ENCODE results near the gene ADGRF5.

ADGRF5 gene, protein sequence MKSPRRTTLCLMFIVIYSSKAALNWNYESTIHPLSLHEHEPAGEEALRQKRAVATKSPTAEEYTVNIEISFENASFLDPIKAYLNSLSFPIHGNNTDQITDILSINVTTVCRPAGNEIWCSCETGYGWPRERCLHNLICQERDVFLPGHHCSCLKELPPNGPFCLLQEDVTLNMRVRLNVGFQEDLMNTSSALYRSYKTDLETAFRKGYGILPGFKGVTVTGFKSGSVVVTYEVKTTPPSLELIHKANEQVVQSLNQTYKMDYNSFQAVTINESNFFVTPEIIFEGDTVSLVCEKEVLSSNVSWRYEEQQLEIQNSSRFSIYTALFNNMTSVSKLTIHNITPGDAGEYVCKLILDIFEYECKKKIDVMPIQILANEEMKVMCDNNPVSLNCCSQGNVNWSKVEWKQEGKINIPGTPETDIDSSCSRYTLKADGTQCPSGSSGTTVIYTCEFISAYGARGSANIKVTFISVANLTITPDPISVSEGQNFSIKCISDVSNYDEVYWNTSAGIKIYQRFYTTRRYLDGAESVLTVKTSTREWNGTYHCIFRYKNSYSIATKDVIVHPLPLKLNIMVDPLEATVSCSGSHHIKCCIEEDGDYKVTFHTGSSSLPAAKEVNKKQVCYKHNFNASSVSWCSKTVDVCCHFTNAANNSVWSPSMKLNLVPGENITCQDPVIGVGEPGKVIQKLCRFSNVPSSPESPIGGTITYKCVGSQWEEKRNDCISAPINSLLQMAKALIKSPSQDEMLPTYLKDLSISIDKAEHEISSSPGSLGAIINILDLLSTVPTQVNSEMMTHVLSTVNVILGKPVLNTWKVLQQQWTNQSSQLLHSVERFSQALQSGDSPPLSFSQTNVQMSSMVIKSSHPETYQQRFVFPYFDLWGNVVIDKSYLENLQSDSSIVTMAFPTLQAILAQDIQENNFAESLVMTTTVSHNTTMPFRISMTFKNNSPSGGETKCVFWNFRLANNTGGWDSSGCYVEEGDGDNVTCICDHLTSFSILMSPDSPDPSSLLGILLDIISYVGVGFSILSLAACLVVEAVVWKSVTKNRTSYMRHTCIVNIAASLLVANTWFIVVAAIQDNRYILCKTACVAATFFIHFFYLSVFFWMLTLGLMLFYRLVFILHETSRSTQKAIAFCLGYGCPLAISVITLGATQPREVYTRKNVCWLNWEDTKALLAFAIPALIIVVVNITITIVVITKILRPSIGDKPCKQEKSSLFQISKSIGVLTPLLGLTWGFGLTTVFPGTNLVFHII (N-terminal part only)

DNA sequence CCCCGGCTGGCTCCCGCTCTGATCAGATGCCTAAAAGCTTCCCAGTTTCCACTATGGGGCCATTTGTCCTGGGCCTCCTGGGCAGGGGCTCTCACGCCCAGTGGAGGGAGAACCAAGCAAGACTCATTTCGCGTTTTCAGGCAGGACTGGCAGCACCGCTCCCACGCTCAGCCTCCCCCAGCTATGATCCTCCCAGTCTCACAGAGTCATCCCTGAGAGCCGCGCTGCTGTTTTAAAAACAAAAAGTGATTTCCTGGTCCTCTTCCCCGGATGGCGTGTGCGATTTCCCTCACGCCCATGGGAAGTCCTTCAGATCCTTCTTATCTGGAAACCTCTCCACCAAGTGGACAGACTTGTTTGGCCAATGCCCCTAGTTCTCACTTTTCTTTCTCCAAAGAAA, at the start of gene ADGRF5:
TSS of gene ADGRF5 (minus strand) at position 208 of the 400 bp plus-strand sequence. CDS start 15,176 bp downstream, outside the sequence.
- no peak for DNase-seq

DNA sequence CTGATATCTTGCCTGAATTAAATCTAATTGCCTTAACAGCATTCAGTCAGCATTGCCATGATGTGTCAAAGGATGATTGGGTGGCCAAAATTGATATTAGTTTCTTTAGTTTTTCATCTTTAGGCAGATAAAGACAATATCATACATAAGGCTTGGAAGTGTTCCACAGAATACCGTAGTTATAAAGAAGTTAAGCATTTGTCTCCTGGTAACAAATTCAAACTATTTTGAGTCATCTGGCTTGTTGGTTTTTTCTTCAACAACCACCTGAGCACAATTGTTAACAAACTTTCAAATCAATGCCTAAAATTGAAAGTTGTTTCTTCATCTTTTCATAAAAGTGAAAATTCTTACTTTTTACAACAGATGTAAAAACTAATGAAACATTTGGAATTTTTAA, 47.5 kb upstream of the ADGRF5 start:
- no peak for DNase-seq

DNA sequence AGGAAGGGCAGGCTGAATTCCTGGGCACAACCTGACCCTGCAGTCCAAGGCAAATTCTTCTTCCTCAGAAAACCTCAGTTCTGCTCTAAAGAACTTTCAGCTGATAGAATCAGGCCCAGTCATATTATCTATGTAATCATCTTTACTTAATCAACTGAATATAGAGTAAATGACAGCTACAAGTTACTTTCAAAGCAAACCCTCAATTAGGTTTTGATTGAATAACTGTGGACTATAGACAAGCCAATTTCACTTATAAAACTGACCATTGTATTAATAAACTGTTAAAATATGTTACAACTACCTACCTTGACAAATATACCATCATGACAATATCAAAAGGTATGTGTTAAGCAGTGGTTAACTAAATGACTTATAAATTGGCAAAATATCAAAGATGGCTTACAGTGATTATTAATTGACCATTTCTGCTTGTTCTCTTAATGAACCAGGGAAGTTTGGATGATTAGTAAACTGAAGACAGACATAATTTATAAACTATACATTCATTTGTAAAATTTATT, 46.1 kb upstream of the ADGRF5 start:
- DNase-seq = no peak

DNA sequence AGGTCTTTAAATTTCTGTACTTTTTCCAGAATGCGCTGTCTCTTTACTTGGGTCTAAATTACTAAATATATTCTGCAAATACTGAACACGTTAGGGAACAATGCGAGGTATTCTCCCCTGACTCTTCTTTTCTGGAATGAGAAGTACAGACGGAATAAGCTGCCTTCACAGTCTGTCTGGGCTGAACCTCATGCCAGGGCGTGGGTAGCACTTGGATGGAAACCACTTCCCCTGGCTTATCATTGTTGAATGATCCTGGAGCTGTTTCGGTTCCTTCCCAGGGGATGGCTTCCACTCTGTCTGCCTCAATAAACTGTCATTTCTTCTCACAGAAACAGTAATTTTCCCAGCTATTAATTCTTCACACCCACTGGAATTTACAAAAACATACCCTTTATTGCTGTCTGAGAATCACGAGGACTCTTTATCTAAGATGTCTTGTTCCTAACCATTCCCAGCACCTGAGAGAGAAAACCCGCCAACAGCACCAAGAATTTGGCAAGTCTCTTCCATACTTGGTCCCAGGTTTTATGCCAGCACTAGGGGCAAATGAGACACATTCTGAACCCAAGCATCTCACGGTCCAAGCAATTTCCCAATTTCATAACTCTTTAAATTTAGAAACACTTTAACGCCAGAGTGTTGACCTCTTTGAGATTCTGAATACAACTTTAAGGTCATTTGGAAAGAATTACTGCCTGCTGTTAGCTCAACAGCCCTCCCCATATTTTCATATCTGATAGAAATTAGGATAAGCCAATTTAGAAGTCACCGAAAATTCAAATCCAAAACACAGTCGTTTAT, 43.2 kb upstream of the ADGRF5 start:
- DNase-seq = no peak

DNA sequence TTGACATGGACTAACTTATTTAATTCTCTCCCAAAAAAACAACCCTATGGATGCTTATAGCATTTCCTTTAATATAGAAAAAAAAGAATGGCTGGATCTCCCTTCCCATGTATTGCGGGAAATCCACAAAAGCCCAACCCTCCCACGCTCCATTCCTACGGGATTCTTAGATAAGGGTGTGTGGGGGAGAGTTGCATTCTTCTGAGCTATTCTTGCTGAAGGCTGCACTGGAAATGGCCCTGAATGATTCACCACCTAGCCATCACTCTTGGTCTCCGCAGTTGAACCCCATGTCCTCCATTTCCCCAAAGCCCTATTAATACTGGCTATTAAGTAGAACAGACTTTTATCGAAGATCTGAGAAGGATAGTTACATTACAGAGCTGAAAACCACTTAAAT, 41.9 kb upstream of the ADGRF5 start:
- DNase-seq = no peak

DNA sequence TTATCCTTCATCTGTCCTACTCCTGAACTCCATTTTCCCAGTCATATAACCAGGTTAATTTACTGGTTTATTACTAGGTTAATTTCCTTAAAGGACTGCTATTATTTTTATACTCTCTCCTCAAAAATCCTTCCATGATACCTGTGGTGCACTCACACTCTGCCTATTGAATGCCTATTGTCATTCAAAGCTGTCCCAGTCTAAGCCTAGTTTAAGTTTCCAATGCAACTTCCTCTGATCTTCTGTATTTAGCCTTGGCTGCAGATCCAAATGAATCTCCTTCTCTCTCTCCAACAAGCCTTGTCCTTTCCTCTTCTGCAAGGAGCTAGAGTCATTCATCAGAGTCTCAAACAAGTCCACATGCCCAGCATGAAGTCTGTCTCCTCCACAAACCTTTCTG, 41.3 kb upstream of the ADGRF5 start:
- DNase-seq = no peak

DNA sequence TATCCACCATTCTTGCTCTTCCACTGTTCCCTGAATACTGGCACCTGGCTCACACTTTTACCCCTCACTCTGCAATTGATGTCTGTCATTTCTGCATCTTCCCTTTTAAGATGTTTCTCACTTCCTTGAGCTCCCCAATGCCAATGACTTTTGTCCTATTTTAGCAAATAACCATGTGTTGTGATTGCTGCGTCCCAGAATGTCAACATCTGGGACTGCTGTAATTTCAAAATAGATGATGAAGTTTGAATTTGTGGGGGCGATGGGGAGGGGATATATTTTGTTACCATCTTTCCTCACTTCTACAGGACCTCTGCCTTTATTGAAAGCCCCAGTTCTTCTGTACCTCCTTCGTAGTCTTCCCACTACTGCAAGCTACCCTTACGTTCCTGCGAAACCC, 40.0 kb upstream of the ADGRF5 start:
- DNase-seq = no peak

DNA sequence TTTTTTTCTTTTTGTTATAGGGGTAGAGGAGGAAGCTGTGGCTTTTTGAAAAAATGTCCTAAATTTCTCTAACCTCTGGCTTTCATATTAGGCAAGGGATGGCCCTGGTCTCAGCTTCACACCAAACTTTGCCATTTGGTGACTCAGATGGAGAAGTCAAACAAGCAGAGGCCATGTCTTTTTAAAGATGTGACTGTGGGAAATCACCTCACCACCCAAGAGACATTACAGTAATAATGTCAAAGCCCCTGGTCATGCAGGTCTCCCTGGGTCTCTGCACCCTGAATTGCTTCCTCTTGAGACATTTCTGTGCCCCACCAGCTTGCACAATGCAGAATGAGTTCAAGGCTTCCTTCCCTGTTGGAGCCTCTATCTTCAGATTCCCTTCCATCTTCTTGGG, 39.5 kb upstream of the ADGRF5 start:
- peak; percentile 6 for DNase-seq

DNA sequence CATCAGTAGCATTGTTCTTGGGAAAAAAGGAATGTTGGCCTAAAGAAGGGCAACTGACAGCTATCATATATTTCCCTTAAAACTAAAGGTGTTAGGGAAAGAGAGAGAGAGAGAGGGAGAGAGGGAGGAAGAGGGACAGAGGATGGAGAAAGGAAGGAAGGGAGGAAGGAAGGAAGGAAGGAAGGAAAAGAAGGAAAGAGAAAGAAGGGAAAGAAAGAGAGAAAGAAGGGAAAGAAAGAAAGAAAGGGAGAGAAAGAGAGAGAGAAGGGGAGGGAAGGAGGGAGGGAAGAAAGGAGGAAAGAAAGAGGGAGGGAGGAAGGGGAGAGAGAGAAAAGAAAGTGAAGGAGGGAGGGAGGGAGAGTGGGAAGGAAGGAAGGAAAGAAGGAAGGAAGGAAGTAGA, 37.7 kb upstream of the ADGRF5 start:
- DNase-seq = no peak

DNA sequence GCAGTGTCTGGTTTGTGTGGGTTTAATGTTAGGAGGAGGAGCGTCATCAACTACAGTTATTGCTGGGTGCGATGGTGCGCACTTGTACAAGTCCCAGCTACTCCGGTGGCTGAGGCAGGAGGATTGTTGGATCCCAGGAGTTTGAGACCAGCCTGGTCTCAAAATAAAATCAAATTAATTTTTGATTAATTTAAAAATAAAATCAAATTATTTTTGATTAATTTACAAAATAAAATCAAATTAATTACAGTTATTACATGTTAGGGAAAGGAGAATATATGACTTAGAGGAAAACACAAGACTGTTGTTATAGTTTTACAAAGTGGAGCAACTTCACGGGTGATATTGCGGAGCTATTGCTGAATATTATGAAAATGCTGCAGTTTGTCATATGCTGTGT, 34.7 kb upstream of the ADGRF5 start:
- no peak for DNase-seq

DNA sequence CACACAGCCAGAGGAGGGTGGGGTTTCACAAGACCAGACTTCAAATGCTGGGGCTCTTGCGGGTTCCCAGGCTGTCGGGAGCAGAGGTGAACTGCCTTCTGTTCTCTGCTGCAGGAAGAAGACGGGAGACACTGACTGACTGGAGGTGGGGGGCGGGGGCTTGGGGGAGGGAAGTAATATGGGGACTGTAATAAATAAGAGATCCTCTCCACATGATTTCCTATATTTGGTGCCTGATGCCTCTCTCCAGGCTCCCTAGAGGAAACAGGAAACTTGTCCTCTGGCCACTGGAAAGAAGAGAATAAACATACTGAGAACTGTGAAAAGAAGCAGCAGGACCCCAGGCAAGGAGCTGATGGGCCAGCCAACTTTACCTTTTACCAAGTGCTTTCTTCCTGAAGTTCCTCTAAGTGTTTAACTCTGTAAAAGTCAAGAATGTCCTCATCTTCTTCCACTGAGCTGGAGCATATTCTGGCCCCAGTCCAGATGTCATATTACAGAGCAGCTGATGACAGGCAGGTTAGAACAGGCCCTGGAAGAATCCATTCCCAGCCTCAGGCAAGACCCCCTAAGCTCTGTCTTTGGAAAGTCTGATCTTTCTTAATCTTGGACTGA, 33.2 kb upstream of the ADGRF5 start:
- DNase-seq = no peak

DNA sequence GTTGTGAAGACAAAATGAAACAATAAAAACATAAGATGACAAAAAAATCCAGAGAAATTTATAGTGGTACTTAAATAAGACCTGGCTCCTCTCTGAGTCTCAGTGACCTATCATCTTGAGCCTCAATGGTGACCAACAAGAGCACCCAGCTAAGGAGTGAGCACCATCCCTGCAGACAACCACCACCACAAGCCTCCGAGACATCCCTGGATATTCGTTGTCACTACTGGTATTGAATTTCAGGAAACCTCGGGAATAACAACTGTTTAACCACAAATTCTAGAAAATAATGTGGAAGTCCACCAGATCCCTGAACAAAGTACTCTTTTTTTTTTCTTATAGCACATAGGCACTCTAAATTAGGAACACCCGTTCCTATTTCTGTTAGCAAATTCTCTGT, 32.2 kb upstream of the ADGRF5 start:
- no peak for DNase-seq

DNA sequence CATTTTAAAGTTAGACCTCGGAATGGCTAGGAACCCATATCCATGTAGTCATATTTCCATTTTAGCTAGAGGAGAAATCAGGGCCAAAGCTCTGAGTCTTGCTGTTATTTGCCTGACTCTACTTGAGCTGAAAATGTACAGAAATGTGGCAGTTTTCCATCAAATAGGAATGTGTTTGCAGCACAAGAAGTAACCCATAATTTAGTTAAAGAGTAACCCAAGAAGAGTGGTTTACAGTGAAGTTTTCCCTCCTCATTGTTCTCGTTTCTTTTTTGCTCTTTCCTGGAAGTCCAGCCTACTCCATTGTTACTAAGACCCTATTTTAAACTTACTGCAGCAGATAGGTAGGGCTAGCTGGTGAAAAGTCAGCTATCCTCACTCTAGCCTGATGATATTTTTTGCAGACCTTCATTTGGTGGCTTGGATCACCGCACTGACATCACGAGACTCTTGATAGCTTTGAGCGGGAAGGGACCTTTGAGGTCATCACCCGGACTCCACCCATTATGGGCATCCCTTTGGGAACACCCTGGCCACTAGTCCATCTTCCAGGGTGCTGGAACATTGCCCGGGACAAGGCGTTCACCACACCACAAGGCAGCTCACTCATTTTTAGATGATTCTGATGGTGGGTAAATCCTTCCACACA, 28.0 kb upstream of the ADGRF5 start:
- DNase-seq = no peak

DNA sequence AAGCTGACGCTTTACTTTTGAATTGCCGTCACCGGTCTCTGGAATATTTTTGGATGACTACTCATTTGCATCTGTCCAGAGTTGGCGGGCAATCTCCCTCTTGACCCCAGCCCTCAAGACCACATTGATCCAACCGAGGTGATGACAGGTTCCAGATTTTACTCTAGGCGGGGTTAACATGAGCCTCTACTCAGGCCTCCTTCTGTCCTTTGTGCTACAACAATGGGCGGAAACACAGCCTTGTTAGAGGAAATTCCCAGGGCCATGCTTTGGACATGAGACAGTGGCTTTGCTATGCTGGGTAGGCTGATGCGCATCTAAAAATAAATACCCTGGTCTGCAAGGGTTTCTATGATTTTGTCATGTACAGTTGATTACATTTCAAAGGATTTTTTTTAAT, 27.0 kb upstream of the ADGRF5 start:
- DNase-seq = no peak

DNA sequence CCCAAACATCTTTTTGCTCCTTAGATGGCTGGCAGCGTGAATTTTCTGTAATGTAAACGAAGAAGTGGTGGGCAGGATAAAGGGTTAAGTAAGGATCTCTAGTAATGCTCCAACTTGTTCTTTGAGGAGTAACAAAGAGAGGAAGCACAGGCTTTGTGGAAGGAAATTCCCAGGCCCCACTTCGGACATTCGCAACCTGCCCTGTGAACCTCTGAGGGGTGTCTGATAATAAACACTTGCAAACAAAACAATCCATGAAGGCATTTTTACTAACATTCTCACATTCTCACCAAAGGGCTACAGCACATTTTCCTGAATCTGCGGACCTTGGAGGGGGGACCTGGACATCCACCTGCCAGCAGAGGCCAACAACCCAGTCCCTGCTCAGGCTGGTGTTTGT, 25.8 kb upstream of the ADGRF5 start:
- DNase-seq = no peak

DNA sequence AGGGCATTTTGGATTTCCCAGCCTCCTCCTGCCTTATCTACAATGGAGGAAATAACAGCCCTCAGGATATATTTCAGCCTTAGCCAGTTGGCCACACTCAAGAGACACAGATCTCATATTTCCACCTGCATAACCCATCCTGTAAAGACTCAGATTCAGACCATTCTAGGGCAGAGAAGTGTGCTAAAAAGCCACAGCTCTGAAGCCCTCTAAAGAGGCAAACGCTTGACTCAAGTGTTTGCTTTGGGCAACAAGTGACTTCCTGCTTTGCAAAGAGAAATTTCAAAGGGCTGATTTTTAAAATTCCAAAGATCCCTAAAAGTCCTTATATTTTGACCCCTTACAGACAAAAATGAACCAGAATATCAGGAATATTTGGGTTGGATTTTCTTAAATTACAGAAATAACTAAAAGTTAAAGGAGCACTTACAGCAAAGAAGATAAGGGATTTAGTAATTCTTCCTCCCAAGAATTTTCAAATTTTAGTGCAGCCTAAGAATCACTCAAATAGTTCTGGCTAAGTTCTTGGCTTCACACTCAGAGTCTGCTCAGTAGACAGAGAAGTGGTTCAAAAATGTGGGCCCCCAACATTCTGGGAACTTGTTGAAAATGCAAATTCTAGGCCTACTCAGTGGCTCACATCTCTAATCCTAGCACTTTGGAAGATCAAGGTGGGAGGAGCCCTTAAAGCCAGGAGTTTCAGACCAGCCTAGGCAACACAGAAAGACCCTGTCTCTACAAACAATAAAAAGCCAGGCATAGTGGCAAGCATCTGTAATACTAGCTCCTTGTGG, 18.9 kb upstream of the ADGRF5 start:
- DNase-seq = no peak

DNA sequence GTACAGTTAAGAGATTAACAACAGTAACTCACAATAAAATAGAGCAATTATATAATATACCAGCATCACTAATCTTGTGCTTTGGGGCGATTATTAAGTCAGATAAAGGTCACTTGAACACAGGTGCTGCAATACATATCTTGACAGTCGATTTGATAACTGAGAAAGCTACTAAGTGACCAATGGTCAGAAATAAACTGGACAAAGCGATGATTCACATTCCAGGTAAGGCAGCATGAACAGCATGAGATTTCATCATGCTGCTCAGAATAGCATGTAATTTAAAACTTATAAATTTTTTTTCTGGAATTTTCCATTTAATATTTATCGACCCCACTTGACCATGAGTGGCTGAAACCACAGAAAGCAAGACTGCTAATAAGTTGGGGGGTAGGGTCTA, 15.9 kb upstream of the ADGRF5 start:
- no peak for DNase-seq

DNA sequence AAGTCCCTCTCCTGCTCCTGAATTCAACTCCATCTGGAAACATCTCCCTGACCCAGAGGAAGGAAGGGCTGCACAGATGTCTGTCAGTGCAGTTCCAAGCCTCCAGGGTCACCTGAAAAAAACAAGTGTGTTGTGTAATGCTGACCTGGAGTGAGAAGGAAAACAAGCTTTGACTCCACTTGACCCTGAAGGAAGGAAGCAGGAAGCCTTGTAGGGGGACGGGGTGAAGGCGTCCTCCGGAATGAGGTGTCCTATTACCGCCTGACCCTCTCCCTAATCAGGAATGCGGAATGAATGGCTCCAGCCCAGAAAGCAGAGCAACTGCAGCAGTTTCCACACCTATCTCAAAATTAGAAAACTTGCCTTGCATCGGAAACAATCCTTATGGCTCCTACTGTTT, 13.9 kb upstream of the ADGRF5 start:
- no peak for DNase-seq

DNA sequence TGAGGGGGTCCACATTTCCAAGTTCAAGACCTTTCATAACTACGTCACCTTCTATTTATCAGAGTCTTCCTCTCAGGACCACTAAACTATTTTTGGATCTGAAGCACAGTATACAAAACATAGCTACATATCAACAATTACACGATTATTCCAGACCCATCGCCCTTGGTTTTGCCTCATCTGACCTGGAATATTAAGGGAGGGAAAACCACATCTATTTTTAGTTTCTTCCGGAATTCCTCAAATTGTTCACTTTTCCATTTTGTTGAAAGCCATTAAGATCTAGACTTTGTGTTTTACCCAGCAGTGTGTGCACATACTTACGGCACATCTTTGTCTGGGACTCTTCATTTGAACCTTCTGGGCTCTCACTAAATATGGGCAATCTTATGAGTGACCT, 12.0 kb upstream of the ADGRF5 start:
- DNase-seq = no peak

Data from MV-4-11 (cell line).